ENCODE results near the gene SPINK14. TPM values are rescaled to one million over a fixed set of nuclear protein-coding genes. Genes with fewer than 3 reads are reported as not detected.

The SPINK14 gene
- total RNA-seq, 3 donors from 2014 or later (not counting 1 experiment from before 2014, with no cell fraction given): not detected

- Mint-ChIP-seq H3K36me3 (no peaks in the 10 kb centered on the region), H3K4me1 (no peaks in the 10 kb centered on the region), H3K9me3 (no peaks in the 10 kb centered on the region), H3K27ac (no peak overlapping the region), H3K27me3 (ENCODE audit: low read depth in 2 of 2) (peaks cover 0 to 3% of the 10 kb centered on the region in 2 donors), H3K4me3 (no peak overlapping the region)
- no peaks in the 10 kb centered on the region for H3K27me3 ChIP-seq (ENCODE audit: control insufficient read depth, insufficient read depth, low read length)
- H3K4me1 ChIP-seq (ENCODE audit: control insufficient read depth, insufficient read depth, low read length): no peaks in the 10 kb centered on the region
- H3K36me3 ChIP-seq (ENCODE audit: control insufficient read depth, insufficient read depth, low read length): no peaks in the 10 kb centered on the region
- ATAC-seq: no peak
- no peaks in the 10 kb centered on the region for H3K9me3 ChIP-seq (ENCODE audit: control insufficient read depth, insufficient read depth, low read length)
- no peak overlapping the region for H3K27ac ChIP-seq (ENCODE audit: low read length)
- H3K4me3 ChIP-seq (ENCODE audit: low read length): no peak overlapping the region
- TF ChIP-seq, protein P1, sequence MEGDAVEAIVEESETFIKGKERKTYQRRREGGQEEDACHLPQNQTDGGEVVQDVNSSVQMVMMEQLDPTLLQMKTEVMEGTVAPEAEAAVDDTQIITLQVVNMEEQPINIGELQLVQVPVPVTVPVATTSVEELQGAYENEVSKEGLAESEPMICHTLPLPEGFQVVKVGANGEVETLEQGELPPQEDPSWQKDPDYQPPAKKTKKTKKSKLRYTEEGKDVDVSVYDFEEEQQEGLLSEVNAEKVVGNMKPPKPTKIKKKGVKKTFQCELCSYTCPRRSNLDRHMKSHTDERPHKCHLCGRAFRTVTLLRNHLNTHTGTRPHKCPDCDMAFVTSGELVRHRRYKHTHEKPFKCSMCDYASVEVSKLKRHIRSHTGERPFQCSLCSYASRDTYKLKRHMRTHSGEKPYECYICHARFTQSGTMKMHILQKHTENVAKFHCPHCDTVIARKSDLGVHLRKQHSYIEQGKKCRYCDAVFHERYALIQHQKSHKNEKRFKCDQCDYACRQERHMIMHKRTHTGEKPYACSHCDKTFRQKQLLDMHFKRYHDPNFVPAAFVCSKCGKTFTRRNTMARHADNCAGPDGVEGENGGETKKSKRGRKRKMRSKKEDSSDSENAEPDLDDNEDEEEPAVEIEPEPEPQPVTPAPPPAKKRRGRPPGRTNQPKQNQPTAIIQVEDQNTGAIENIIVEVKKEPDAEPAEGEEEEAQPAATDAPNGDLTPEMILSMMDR (IDR thresholded peaks at IDR 0.05): no peak
- intact Hi-C loops (cut with micrococcal nuclease): no loop called here
- DNase-seq: no peak
- WGBS (ENCODE audit: insufficient coverage): 92% methylated on average over 1 of the region's 1 CpG
Observed at GRCh38 chr5:148163345-148163744, 5.0 kb upstream of the SPINK14 start.

- WGBS (ENCODE audit: insufficient coverage): no CpG with 5 or more reads among the region's 4 CpGs
- no peak overlapping the region for H3K4me3 ChIP-seq (ENCODE audit: low read length)
- Mint-ChIP-seq H3K36me3 (no peaks in the 10 kb centered on the region), H3K27me3 (ENCODE audit: low read depth in 2 of 2) (peaks cover 0 to 3% of the 10 kb centered on the region in 2 donors), H3K4me1 (no peaks in the 10 kb centered on the region), H3K9me3 (no peaks in the 10 kb centered on the region), H3K27ac (no peak overlapping the region), H3K4me3 (no peak overlapping the region)
- no peak overlapping the region for H3K27ac ChIP-seq (ENCODE audit: low read length)
- H3K4me1 ChIP-seq (ENCODE audit: control insufficient read depth, insufficient read depth, low read length): no peaks in the 10 kb centered on the region
- intact Hi-C loops (cut with micrococcal nuclease): no loop called here
- TF ChIP-seq, protein P1 (IDR thresholded peaks at IDR 0.05): no peak
- H3K27me3 ChIP-seq (ENCODE audit: control insufficient read depth, insufficient read depth, low read length): no peaks in the 10 kb centered on the region
- H3K9me3 ChIP-seq (ENCODE audit: control insufficient read depth, insufficient read depth, low read length): no peaks in the 10 kb centered on the region
- H3K36me3 ChIP-seq (ENCODE audit: control insufficient read depth, insufficient read depth, low read length): no peaks in the 10 kb centered on the region
- DNase-seq (no peak), ATAC-seq (no peak)
Observed at GRCh38 chr5:148166550-148167283, 1.6 kb upstream of the SPINK14 start.

GRCh38 chr5:148172377-148172776 is 4.0 kb downstream of the SPINK14 start:
- Mint-ChIP-seq H3K4me1 (no peaks in the 10 kb centered on the region), H3K36me3 (no peaks in the 10 kb centered on the region)
- ATAC-seq: no peak

More at GRCh38 chr5:148172377-148172776, 4.0 kb downstream of the SPINK14 start:
- no peak overlapping the region for H3K27ac Mint-ChIP-seq
- Histone ChIP-seq H3K4me3 (ENCODE audit: low read length) (no peak overlapping the region), H3K27me3 (ENCODE audit: control insufficient read depth, insufficient read depth, low read length) (no peaks in the 10 kb centered on the region), H3K27ac (ENCODE audit: low read length) (no peak overlapping the region), H3K36me3 (ENCODE audit: control insufficient read depth, insufficient read depth, low read length) (no peaks in the 10 kb centered on the region), H3K9me3 (ENCODE audit: control insufficient read depth, insufficient read depth, low read length) (no peaks in the 10 kb centered on the region), H3K4me1 (ENCODE audit: control insufficient read depth, insufficient read depth, low read length) (no peaks in the 10 kb centered on the region)
- TF ChIP-seq, protein P1 (IDR thresholded peaks at IDR 0.05): no peak
- H3K9me3 Mint-ChIP-seq: no peaks in the 10 kb centered on the region
- no peak overlapping the region for H3K4me3 Mint-ChIP-seq
- WGBS (ENCODE audit: insufficient coverage): 71% methylated on average over 1 of the region's 2 CpGs
- H3K27me3 Mint-ChIP-seq (ENCODE audit: low read depth in 2 of 2): peaks cover 0 to 10% of the 10 kb centered on the region in 2 donors
- intact Hi-C loops (cut with micrococcal nuclease): no loop called here
- no peak for DNase-seq

All from natural killer cell (primary cell).